H9 (cell line): ENCODE measurements around the gene SMIM1. TPM values are rescaled to one million over a fixed set of nuclear protein-coding genes. Genes with fewer than 3 reads are reported as not detected.

Experiments
- DNase-seq: peaks from one replicate; pipeline ENCODE4 v3.0.0-alpha.2; 2017
- H2AFZ ChIP-seq: one replicate; pipeline ENCODE4 v1.6.1; 2013; ENCODE audit warnings: mild to moderate bottlenecking, low read length, control low read depth, moderate library complexity
- H2AK5ac ChIP-seq: 2 replicates; pipeline ENCODE4 v1.6.1; 2013; ENCODE audit warnings: low read length, control low read depth, mixed read lengths; ENCODE audit not compliant: insufficient read length
- H2BK120ac ChIP-seq: one replicate; pipeline ENCODE4 v1.6.1; 2013; ENCODE audit warnings: low read depth, mild to moderate bottlenecking, low read length, control low read depth, inconsistent platforms; ENCODE audit not compliant: poor library complexity, severe bottlenecking
- H2BK12ac ChIP-seq: 2 replicates; pipeline ENCODE4 v1.6.1; 2013; ENCODE audit warnings: low read length, control low read depth, mixed read lengths, low read depth; ENCODE audit not compliant: insufficient read length
- H2BK15ac ChIP-seq: 2 replicates; pipeline ENCODE4 v1.6.1; 2013; ENCODE audit warnings: low read depth, low read length, control low read depth
- H2BK20ac ChIP-seq: one replicate; pipeline ENCODE4 v1.6.1; 2013; ENCODE audit warnings: low read depth, mild to moderate bottlenecking, low read length, control low read depth, inconsistent platforms; ENCODE audit not compliant: poor library complexity, severe bottlenecking
- H2BK5ac ChIP-seq: 2 replicates; pipeline ENCODE4 v1.6.1; 2013; ENCODE audit warnings: low read length, control low read depth, mixed read lengths; ENCODE audit not compliant: insufficient read length
- H3K14ac ChIP-seq: 2 replicates; pipeline ENCODE4 v1.6.1; 2013; ENCODE audit warnings: low read length, control low read depth; ENCODE audit not compliant: insufficient read depth
- H3K18ac ChIP-seq: 2 replicates; pipeline ENCODE4 v1.6.1; 2013; ENCODE audit warnings: low read depth, mild to moderate bottlenecking, mixed read lengths, low read length, control low read depth; ENCODE audit not compliant: insufficient read length
- H3K23ac ChIP-seq: 2 replicates; pipeline ENCODE4 v1.6.1; 2013; ENCODE audit warnings: low read length, control low read depth, mixed read lengths, low read depth; ENCODE audit not compliant: insufficient read length
- H3K23me2 ChIP-seq: 2 replicates; pipeline ENCODE4 v1.6.1; 2013; ENCODE audit warnings: low read depth, mild to moderate bottlenecking, mixed read lengths, low read length, control low read depth; ENCODE audit not compliant: insufficient read length, poor library complexity, severe bottlenecking
- H3K27ac ChIP-seq: 2 replicates; pipeline ENCODE4 v1.5.1; 2013; ENCODE audit warnings: low read length, control low read depth, mixed read lengths, low read depth; ENCODE audit not compliant: insufficient read length
- H3K27me3 ChIP-seq: 2 replicates; pipeline ENCODE4 v1.6.1; 2013; ENCODE audit warnings: low read length, control low read depth, inconsistent platforms; ENCODE audit not compliant: insufficient read depth
- H3K4ac ChIP-seq: 2 replicates; pipeline ENCODE4 v1.6.1; 2013; ENCODE audit warnings: low read depth, mild to moderate bottlenecking, control low read depth, inconsistent platforms, low read length, moderate library complexity
- H3K4me1 ChIP-seq: 2 replicates; pipeline ENCODE4 v1.6.1; 2013; ENCODE audit warnings: low read length, control low read depth, inconsistent platforms; ENCODE audit not compliant: insufficient read depth
- H3K4me2 ChIP-seq: 2 replicates; pipeline ENCODE4 v1.6.1; 2013; ENCODE audit warnings: low read length, control low read depth, mixed read lengths; ENCODE audit not compliant: insufficient read length, insufficient read depth
- H3K56ac ChIP-seq: 2 replicates; pipeline ENCODE4 v1.6.1; 2013; ENCODE audit warnings: low read depth, mild to moderate bottlenecking, mixed read lengths, low read length, control low read depth; ENCODE audit not compliant: insufficient read length
- H3K79me1 ChIP-seq: 2 replicates; pipeline ENCODE4 v1.6.1; 2013; ENCODE audit warnings: low read depth, mild to moderate bottlenecking, moderate library complexity, low read length, control low read depth, inconsistent platforms; ENCODE audit not compliant: insufficient read depth, poor library complexity, severe bottlenecking
- H3K79me2 ChIP-seq: 2 replicates; pipeline ENCODE4 v1.6.1; 2013; ENCODE audit warnings: low read length, control low read depth, inconsistent platforms; ENCODE audit not compliant: insufficient read depth
- H3K9ac ChIP-seq: 2 replicates; pipeline ENCODE4 v1.6.1; 2013; ENCODE audit warnings: low read length, control low read depth, mixed read lengths; ENCODE audit not compliant: insufficient read length; ENCODE audit errors: extremely low read depth
- H3K9me3 ChIP-seq: one replicate; pipeline ENCODE4 v1.6.1; 2013; ENCODE audit warnings: low read depth, low read length, inconsistent platforms; ENCODE audit not compliant: control insufficient read depth
- H3T11ph ChIP-seq: one replicate; pipeline ENCODE4 v1.6.1; 2013; ENCODE audit warnings: mild to moderate bottlenecking, low read length, control low read depth, inconsistent platforms
- H4K20me1 ChIP-seq: one replicate; pipeline ENCODE4 v1.6.1; 2013; ENCODE audit not compliant: control insufficient read depth, insufficient read length, insufficient read depth
- H4K5ac ChIP-seq: 2 replicates; pipeline ENCODE4 v1.6.1; 2013; ENCODE audit warnings: low read depth, mild to moderate bottlenecking, mixed read lengths, low read length, control low read depth; ENCODE audit not compliant: insufficient read length
- H4K8ac ChIP-seq: replicated peaks from 2 replicates; pipeline ENCODE4 v1.6.1; 2013; ENCODE audit warnings: low read length, control low read depth, mixed read lengths, low read depth; ENCODE audit not compliant: insufficient read length
- H4K91ac ChIP-seq: 2 replicates; pipeline ENCODE4 v1.6.1; 2013; ENCODE audit warnings: low read depth, mild to moderate bottlenecking, moderate library complexity, mixed read lengths, low read length, control low read depth; ENCODE audit not compliant: insufficient read length
- H3K27ac Mint-ChIP-seq, 3 experiments: 2 replicates in 2 of 3; 3 replicates in 1 of 3; pipeline ENCODE4 v1.8.0; 2020 to 2021; ENCODE audit warnings: mixed read lengths in 3 of 3, mild to moderate bottlenecking in 1 of 3, moderate library complexity in 1 of 3
- H3K27me3 Mint-ChIP-seq: 2 replicates; pipeline ENCODE4 v1.8.0; 2021; ENCODE audit warnings: low read depth, mild to moderate bottlenecking, moderate library complexity, mixed read lengths
- H3K36me3 Mint-ChIP-seq, 3 experiments: 2 replicates in 2 of 3; 3 replicates in 1 of 3; pipeline ENCODE4 v1.8.0; 2020 to 2021; ENCODE audit warnings: low read depth in 3 of 3, mixed read lengths in 3 of 3; ENCODE audit not compliant: insufficient read depth in 1 of 3
- H3K4me1 Mint-ChIP-seq, 2 experiments: 2 replicates each; pipeline ENCODE4 v1.8.0; 2020; ENCODE audit warnings: mixed read lengths in 2 of 2
- H3K4me3 Mint-ChIP-seq, 2 experiments: 2 replicates in 1 of 2; 3 replicates in 1 of 2; pipeline ENCODE4 v1.8.0; 2020 to 2021; ENCODE audit warnings: mild to moderate bottlenecking in 2 of 2, mixed read lengths in 2 of 2, moderate library complexity in 1 of 2
- H3K9me3 Mint-ChIP-seq, 2 experiments: 2 replicates in 1 of 2; 3 replicates in 1 of 2; pipeline ENCODE4 v1.8.0; 2020; ENCODE audit warnings: mild to moderate bottlenecking in 2 of 2, mixed read lengths in 2 of 2, moderate library complexity in 1 of 2
- CTCF ChIP-seq: fragments of 200-600 bp; sonication (generic); conservative IDR thresholded peaks from 3 replicates; pipeline ENCODE4 v1.8.0; 2021; ENCODE audit warnings: antibody characterized with exemption, mild to moderate bottlenecking
- WGBS: extraction: QIAGEN DNeasy Blood & Tissue Kit; methylation state at CpG from one replicate; pipeline ENCODE4 v1.1.7; 2013; ENCODE audit warnings: missing lambda C conversion rate, low lambda C conversion rate, mixed read lengths; ENCODE audit not compliant: insufficient read length; ENCODE audit errors: extremely low coverage; 5-methylcytosine and 5-hydroxymethylcytosine counted together
- total RNA-seq: library from RNA; stranded (reverse); gene quantifications from 2 replicates; pipeline ENCODE4 v1.2.1, GENCODE V29; 2021

SMIM1 gene
- total RNA-seq, 1 experiment from 2014 or later = 5.3 TPM

DNA sequence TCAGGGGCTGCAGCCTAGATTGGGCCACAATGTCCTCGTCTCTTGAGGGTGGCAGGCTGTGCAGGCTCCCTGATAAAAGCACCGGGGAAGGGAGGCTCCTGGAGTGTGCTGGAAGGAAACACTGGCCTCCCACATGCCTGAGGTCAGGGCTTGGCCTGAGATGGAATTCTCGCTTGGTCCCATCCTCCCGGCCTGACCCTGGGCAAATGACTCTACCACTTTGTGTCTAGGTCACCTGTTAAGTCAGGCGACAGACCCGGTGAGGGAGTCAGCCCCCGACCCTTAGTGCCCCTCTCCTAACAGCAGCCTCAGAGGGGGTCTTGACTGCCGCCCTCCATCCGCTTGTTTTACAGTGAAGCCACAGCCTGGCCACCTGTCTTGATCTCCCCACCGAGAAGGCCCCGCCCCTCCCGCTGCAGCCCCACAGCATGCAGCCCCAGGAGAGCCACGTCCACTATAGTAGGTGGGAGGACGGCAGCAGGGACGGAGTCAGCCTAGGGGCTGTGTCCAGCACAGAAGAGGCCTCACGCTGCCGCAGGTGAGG lies 2.5 kb downstream of the SMIM1 start:
- no peaks in the 10 kb centered on the region; the same call in 1 of the 2 replicates for H3K4me1 ChIP-seq
- H4K5ac ChIP-seq = no peak overlapping the region
- H3K27me3 Mint-ChIP-seq = peaks cover 15% of the 10 kb centered on the region
- no peak overlapping the region for H3K14ac ChIP-seq
- H2BK15ac ChIP-seq = no peak overlapping the region
- H2BK12ac ChIP-seq = no peak overlapping the region
- no peak overlapping the region for H3T11ph ChIP-seq
- H2AK5ac ChIP-seq = no peak overlapping the region
- no peak for DNase-seq
- H3K9me3 ChIP-seq = no peaks in the 10 kb centered on the region
- no peak overlapping the region for H4K8ac ChIP-seq
- H3K36me3 Mint-ChIP-seq = peaks cover 9 to 11% (median 10%) of the 10 kb centered on the region in 3 experiments
- H3K23me2 ChIP-seq = peaks cover 11% of the 10 kb centered on the region
- H3K27ac Mint-ChIP-seq = peak overlapping the region in 1 of 3 experiments; percentile 52; a peak in 2 of 7 replicates
- H2BK20ac ChIP-seq = no peak overlapping the region
- no peaks in the 10 kb centered on the region for H3K27me3 ChIP-seq
- no peak for TF ChIP-seq CTCF
- no peak overlapping the region for H2BK5ac ChIP-seq
- no peak overlapping the region for H3K18ac ChIP-seq
- H3K79me1 ChIP-seq = no peaks in the 10 kb centered on the region
- H3K27ac ChIP-seq = no peak overlapping the region
- no peak overlapping the region for H3K4me3 Mint-ChIP-seq
- no peak overlapping the region for H2AFZ ChIP-seq
- no peak overlapping the region for H3K4ac ChIP-seq
- no peaks in the 10 kb centered on the region for H4K20me1 ChIP-seq
- no peak overlapping the region for H3K9ac ChIP-seq
- H3K9me3 Mint-ChIP-seq = no peaks in the 10 kb centered on the region
- no peak overlapping the region for H3K23ac ChIP-seq
- no peak overlapping the region for H2BK120ac ChIP-seq
- H3K4me1 Mint-ChIP-seq = peaks cover 13 to 31% of the 10 kb centered on the region in 2 experiments
- WGBS = no CpG with 5 or more reads among the region's 17 CpGs
- no peak overlapping the region for H4K91ac ChIP-seq
- no peak overlapping the region for H3K4me2 ChIP-seq
- no peak overlapping the region for H3K56ac ChIP-seq
- no peaks in the 10 kb centered on the region for H3K79me2 ChIP-seq
